ENCODE measurements around the gene MOXD1. TPM values are rescaled to one million over a fixed set of nuclear protein-coding genes. Genes with fewer than 3 reads are reported as not detected.

Gene MOXD1
- total RNA-seq, 2 experiments from 2014 or later = 0.74 TPM; not detected in 1

DNA sequence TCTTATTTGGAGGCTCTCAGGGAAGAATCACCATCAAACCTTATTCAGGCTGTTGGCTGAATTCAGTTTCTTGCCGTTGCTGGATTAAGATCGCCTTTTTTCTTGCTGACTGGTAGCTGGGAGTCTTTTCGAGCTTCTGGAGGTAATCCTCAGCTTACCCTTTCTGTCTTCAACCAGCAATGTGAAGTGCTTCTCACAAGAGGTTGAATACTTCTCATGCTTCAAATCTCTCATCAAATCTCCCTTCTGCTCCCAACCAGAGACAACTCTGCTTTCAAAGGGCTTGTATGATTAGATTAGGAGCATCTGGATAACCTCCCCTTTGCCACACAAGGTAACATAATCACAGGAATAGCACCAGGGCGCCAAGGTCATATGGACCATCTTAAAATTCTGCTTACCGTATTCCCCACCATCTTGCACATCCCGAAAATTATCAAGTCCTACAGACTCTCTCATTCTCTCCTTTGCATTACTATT, 137.2 kb downstream of the MOXD1 start:
- no TSS peak for BruUV-seq (replicated peaks)
- Histone ChIP-seq H3K4me3 (ENCODE audit: low read depth, low read length, poor library complexity, severe bottlenecking) (no peak overlapping the region), H3K4me1 (ENCODE audit: insufficient read depth, low read length, poor library complexity, severe bottlenecking) (peaks cover 41% of the 10 kb centered on the region), H3K36me3 (ENCODE audit: insufficient read depth, low read length) (peaks cover 27% of the 10 kb centered on the region), H2AFZ (ENCODE audit: low read length) (no peak overlapping the region; the same call in 1 of the 2 replicates), H3K9me2 (ENCODE audit: insufficient read depth, low read length) (no peaks in the 10 kb centered on the region), H3K27ac (ENCODE audit: low read depth, low read length, poor library complexity, severe bottlenecking) (no peak overlapping the region), H3K79me2 (ENCODE audit: insufficient read depth, low read depth, low read length) (no peaks in the 10 kb centered on the region), H4K20me1 (ENCODE audit: insufficient read depth, low read length) (no peaks in the 10 kb centered on the region), H3K4me2 (ENCODE audit: low read length) (no peak overlapping the region), H3K9me3 (ENCODE audit: low read length) (peaks cover 25% of the 10 kb centered on the region; the same call in 1 of the 2 replicates)
- no peak for DNase-seq (ENCODE audit: low spot score)
- TF ChIP-seq EZH2phosphoT487 (IDR thresholded peaks at IDR 0.05; ENCODE audit: borderline replicate concordance, low read depth, low read length) = no peak
- TF ChIP-seq, protein P1, sequence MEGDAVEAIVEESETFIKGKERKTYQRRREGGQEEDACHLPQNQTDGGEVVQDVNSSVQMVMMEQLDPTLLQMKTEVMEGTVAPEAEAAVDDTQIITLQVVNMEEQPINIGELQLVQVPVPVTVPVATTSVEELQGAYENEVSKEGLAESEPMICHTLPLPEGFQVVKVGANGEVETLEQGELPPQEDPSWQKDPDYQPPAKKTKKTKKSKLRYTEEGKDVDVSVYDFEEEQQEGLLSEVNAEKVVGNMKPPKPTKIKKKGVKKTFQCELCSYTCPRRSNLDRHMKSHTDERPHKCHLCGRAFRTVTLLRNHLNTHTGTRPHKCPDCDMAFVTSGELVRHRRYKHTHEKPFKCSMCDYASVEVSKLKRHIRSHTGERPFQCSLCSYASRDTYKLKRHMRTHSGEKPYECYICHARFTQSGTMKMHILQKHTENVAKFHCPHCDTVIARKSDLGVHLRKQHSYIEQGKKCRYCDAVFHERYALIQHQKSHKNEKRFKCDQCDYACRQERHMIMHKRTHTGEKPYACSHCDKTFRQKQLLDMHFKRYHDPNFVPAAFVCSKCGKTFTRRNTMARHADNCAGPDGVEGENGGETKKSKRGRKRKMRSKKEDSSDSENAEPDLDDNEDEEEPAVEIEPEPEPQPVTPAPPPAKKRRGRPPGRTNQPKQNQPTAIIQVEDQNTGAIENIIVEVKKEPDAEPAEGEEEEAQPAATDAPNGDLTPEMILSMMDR (conservative IDR thresholded peaks at IDR 0.05; ENCODE audit: low read length) = no peak
- intact Hi-C loops (cut with micrococcal nuclease; ENCODE audit: unreplicated experiment) = no loop called here
- ChIA-PET CTCF (ENCODE audit: unreplicated experiment) (no interaction called here), POLR2A (interaction anchor here (0.7 to 1.3 kb wide), 5 partner anchors 10 to 499 kb away, joined by 3 to 5 read pairs (median 3); no protein-coding TSS in a partner anchor)

DNA sequence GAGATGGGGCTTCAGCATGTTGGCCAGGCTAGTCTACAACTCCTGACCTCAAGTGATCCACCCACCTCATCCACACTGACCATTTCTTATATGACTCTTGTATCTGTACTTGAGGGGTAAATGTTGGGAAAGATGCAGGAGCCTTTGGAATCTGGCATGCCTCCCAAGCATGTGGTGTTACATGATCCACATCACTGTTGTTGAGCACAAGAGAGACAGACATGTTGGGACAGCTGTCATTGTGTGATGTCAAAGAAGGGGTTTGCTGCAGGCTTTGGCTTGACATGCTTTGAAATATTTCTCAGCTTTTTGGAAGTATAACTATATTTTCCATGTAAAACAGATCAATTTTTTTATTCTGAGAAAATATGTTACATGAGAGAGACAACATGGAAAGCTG, 139.9 kb downstream of the MOXD1 start:
- Histone ChIP-seq H3K4me2 (ENCODE audit: low read length) (no peak overlapping the region), H2AFZ (ENCODE audit: low read length) (no peak overlapping the region; the same call in 1 of the 2 replicates), H3K9me2 (ENCODE audit: insufficient read depth, low read length) (no peaks in the 10 kb centered on the region), H3K4me1 (ENCODE audit: insufficient read depth, low read length, poor library complexity, severe bottlenecking) (peaks cover 19% of the 10 kb centered on the region), H3K9me3 (ENCODE audit: low read length) (peaks cover 28% of the 10 kb centered on the region; the same call in 1 of the 2 replicates), H3K27ac (ENCODE audit: low read depth, low read length, poor library complexity, severe bottlenecking) (no peak overlapping the region), H4K20me1 (ENCODE audit: insufficient read depth, low read length) (no peaks in the 10 kb centered on the region), H3K36me3 (ENCODE audit: insufficient read depth, low read length) (peaks cover 25% of the 10 kb centered on the region), H3K4me3 (ENCODE audit: low read depth, low read length, poor library complexity, severe bottlenecking) (no peak overlapping the region), H3K79me2 (ENCODE audit: insufficient read depth, low read depth, low read length) (no peaks in the 10 kb centered on the region)
- TF ChIP-seq, protein P1 (conservative IDR thresholded peaks at IDR 0.05; ENCODE audit: low read length) = no peak
- ChIA-PET CTCF (ENCODE audit: unreplicated experiment) (no interaction called here), POLR2A (interaction anchor here (0.9 to 3.6 kb wide), 3 partner anchors 8 to 228 kb away, joined by 4 to 37 read pairs (median 4); no protein-coding TSS in a partner anchor)
- intact Hi-C loops (cut with micrococcal nuclease; ENCODE audit: unreplicated experiment) = no loop called here
- no peak for DNase-seq (ENCODE audit: low spot score)
- no TSS peak for BruUV-seq (replicated peaks)

- H4K20me1 ChIP-seq (ENCODE audit: insufficient read depth, low read length) = no peaks in the 10 kb centered on the region
- no peak for TF ChIP-seq EZH2phosphoT487 (IDR thresholded peaks at IDR 0.05; ENCODE audit: borderline replicate concordance, low read depth, low read length)
- TF ChIP-seq, protein P1 (conservative IDR thresholded peaks at IDR 0.05; ENCODE audit: low read length) = peak; percentile 76
- no peaks in the 10 kb centered on the region for H3K9me2 ChIP-seq (ENCODE audit: insufficient read depth, low read length)
- H3K4me3 ChIP-seq (ENCODE audit: low read depth, low read length, poor library complexity, severe bottlenecking) = no peak overlapping the region
- H3K9me3 ChIP-seq (ENCODE audit: low read length) = peaks cover 17% of the 10 kb centered on the region; the same call in 1 of the 2 replicates
- intact Hi-C loops (cut with micrococcal nuclease; ENCODE audit: unreplicated experiment) = loop anchor here (2.0 kb wide), 1 partner anchor 336 kb away; no protein-coding TSS in a partner anchor
- H3K4me2 ChIP-seq (ENCODE audit: low read length) = no peak overlapping the region
- peak; percentile 45 for DNase-seq (ENCODE audit: low spot score)
- H3K27ac ChIP-seq (ENCODE audit: low read depth, low read length, poor library complexity, severe bottlenecking) = no peak overlapping the region
- ChIA-PET POLR2A (interaction anchor here (0.6 to 3.6 kb wide), 12 partner anchors 8 to 343 kb away, joined by 3 to 37 read pairs (median 4); no protein-coding TSS in a partner anchor), CTCF (ENCODE audit: unreplicated experiment) (interaction anchor here (0.6 to 1.4 kb wide), 3 partner anchors 21 to 336 kb away, joined by 3 read pairs; no protein-coding TSS in a partner anchor)
- no TSS peak for BruUV-seq (replicated peaks)
- H2AFZ ChIP-seq (ENCODE audit: low read length) = peak overlapping the region; percentile 59; the same call in 1 of the 2 replicates
- peaks cover 7% of the 10 kb centered on the region for H3K4me1 ChIP-seq (ENCODE audit: insufficient read depth, low read length, poor library complexity, severe bottlenecking)
- H3K79me2 ChIP-seq (ENCODE audit: insufficient read depth, low read depth, low read length) = no peaks in the 10 kb centered on the region
- peaks cover 6% of the 10 kb centered on the region for H3K36me3 ChIP-seq (ENCODE audit: insufficient read depth, low read length)
Measured at GRCh38 chr6:132259070-132259469, 142.2 kb downstream of the MOXD1 start.
